ENCODE results near the gene OR5L1. TPM values are rescaled to one million over a fixed set of nuclear protein-coding genes. Genes with fewer than 3 reads are reported as not detected.

Gene OR5L1
- polyA plus RNA-seq (2013, experiment 1 of 2): not detected
- not detected for polyA plus RNA-seq (2013, experiment 2 of 2)

DNA sequence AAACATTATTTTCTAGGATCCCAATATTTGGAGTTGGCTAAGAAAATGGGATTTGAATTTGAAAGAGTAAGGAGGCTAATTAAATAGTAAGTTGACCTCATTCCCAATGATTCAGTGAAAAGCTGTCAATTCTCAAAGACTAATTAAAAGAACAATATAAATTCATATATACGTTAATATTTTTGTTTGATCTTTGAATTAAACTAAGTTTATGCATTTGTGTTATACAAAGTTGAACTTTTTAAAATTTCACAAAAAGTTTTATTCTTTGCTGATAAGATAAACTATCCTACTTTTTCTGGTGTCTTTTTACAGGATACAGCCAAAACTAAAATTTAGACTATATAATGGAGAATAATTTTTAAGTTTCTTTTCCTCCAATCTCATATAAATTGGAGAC, at the start of gene OR5L1:
TSS of gene OR5L1 (plus strand) at position 301 of the 400 bp plus-strand sequence. CDS start 100 bp downstream, outside the sequence.
- no peaks in the 10 kb centered on the region for H3K4me1 ChIP-seq (ENCODE audit: control insufficient read depth, insufficient read depth, low read length, poor library complexity, severe bottlenecking)
- no CpG with 5 or more reads among the region's 1 CpG for WGBS, 2 experiments (ENCODE audit: insufficient coverage in 2 of 2)
- no peak within 1 kb of the TSS for H3K27ac ChIP-seq (ENCODE audit: low read depth, low read length, severe bottlenecking)
- no peaks in the 10 kb centered on the region for H3K36me3 ChIP-seq (ENCODE audit: control insufficient read depth, insufficient read depth, low read length)
- H3K4me3 ChIP-seq (ENCODE audit: extremely low read depth, insufficient read depth, low read length, poor library complexity, severe bottlenecking): no peak within 1 kb of the TSS
- peaks cover 52% of the 10 kb centered on the region for H3K9me3 ChIP-seq (ENCODE audit: control insufficient read depth, low read length)

DNA sequence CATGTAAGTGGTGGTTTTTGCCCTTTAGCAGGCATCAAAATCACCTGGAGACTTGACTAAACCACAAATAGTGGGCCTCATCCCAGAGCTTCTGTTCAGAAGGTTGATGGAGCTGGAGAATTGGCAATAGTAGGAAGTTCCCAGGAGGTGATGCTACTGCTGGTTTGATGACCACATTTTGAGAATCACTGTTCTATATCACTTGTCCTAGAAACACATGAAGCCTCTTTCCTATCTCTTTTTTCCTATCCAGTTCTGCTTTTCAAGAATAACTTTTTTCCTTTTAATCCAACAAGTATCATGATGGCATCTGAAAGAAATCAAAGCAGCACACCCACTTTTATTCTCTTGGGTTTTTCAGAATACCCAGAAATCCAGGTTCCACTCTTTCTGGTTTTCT, 38.0 kb upstream of the OR5L1 start, which contains the start of gene OR5D13:
TSS of gene OR5D13 (plus strand) at position 301 of the 400 bp plus-strand sequence. CDS start at position 301, 0 bp downstream.
- no peak within 1 kb of the TSS for H3K4me3 ChIP-seq (ENCODE audit: extremely low read depth, insufficient read depth, low read length, poor library complexity, severe bottlenecking)
- no peak within 1 kb of the TSS for H3K27ac ChIP-seq (ENCODE audit: low read depth, low read length, severe bottlenecking)
- no peaks in the 10 kb centered on the region for H3K4me1 ChIP-seq (ENCODE audit: control insufficient read depth, insufficient read depth, low read length, poor library complexity, severe bottlenecking)
- H3K36me3 ChIP-seq (ENCODE audit: control insufficient read depth, insufficient read depth, low read length): no peaks in the 10 kb centered on the region
- H3K9me3 ChIP-seq (ENCODE audit: control insufficient read depth, low read length): peaks cover 35% of the 10 kb centered on the region

DNA sequence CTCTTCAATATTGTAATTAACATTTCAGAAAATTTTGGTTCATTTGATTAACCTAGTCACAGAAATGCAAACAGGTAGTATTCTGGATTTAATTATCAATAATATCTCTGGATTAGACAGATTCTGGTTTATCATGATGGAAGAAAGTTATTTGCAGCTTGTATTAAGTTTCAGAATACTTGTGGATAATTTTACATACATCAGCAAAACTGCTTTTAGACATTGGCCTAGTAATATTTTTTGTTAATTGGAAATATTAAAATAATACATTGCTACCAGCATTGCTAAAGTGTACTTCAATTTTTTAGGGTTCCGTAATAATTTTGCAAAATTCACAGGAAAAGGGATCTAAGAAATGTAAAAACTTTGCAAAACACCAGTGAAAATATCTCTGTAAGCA, 19.6 kb upstream of the OR5L1 start:
- no CpG with 5 or more reads among the region's 1 CpG for WGBS, 2 experiments (ENCODE audit: insufficient coverage in 2 of 2)
- H3K4me1 ChIP-seq (ENCODE audit: control insufficient read depth, insufficient read depth, low read length, poor library complexity, severe bottlenecking): no peaks in the 10 kb centered on the region
- no peak overlapping the region for H3K27ac ChIP-seq (ENCODE audit: low read depth, low read length, severe bottlenecking)
- H3K36me3 ChIP-seq (ENCODE audit: control insufficient read depth, insufficient read depth, low read length): no peaks in the 10 kb centered on the region
- H3K4me3 ChIP-seq (ENCODE audit: extremely low read depth, insufficient read depth, low read length, poor library complexity, severe bottlenecking): no peak overlapping the region
- peaks cover 42% of the 10 kb centered on the region for H3K9me3 ChIP-seq (ENCODE audit: control insufficient read depth, low read length)

DNA sequence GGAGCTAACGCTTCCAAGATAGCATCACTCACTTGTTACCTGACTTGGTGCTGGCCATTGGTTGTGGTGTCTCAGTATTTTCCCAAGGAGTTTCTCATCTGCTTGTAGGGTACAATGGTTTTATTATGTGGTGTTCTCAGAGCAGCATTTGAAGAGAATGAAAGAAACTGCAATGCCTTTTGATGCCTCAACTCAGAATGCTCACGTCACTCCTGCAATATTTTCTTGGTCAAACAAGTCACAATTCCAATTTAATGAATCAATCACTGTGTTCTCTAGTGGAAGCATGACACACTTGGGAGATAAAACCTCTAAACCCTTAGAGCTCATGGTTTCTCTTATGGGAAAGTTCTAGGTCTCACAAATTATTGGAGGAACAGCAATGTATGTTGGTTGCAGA, 17.8 kb upstream of the OR5L1 start:
- no peaks in the 10 kb centered on the region for H3K36me3 ChIP-seq (ENCODE audit: control insufficient read depth, insufficient read depth, low read length)
- H3K9me3 ChIP-seq (ENCODE audit: control insufficient read depth, low read length): peaks cover 31% of the 10 kb centered on the region
- H3K4me3 ChIP-seq (ENCODE audit: extremely low read depth, insufficient read depth, low read length, poor library complexity, severe bottlenecking): no peak overlapping the region
- H3K4me1 ChIP-seq (ENCODE audit: control insufficient read depth, insufficient read depth, low read length, poor library complexity, severe bottlenecking): no peaks in the 10 kb centered on the region
- 50% methylated on average over 1 of the region's 2 CpGs; no CpG with 5 or more reads in 1 of the 2 experiments for WGBS, 2 experiments (ENCODE audit: insufficient coverage in 2 of 2)
- H3K27ac ChIP-seq (ENCODE audit: low read depth, low read length, severe bottlenecking): no peak overlapping the region

DNA sequence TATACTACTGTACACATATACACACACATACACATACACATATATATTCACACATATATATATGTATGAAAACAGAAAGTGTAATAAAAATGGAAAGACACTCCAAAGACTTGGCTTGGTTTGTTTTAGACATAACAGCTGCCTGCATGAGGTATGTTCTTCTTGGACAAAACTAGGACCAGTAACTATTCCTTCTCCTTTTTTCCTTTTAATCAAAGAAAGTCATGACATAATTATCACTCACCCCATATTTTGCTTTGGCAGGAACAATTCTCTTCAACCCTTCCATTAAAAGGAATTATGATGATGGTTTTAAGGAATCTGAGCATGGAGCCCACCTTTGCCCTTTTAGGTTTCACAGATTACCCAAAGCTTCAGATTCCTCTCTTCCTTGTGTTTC, 15.9 kb upstream of the OR5L1 start, which contains the start of gene OR5D14:
TSS of gene OR5D14 (plus strand) at position 301 of the 400 bp plus-strand sequence. CDS start at position 301, 0 bp downstream.
- H3K27ac ChIP-seq (ENCODE audit: low read depth, low read length, severe bottlenecking): no peak within 1 kb of the TSS
- no peak within 1 kb of the TSS for H3K4me3 ChIP-seq (ENCODE audit: extremely low read depth, insufficient read depth, low read length, poor library complexity, severe bottlenecking)
- H3K36me3 ChIP-seq (ENCODE audit: control insufficient read depth, insufficient read depth, low read length): no peaks in the 10 kb centered on the region
- no peaks in the 10 kb centered on the region for H3K4me1 ChIP-seq (ENCODE audit: control insufficient read depth, insufficient read depth, low read length, poor library complexity, severe bottlenecking)
- H3K9me3 ChIP-seq (ENCODE audit: control insufficient read depth, low read length): peaks cover 37% of the 10 kb centered on the region

DNA sequence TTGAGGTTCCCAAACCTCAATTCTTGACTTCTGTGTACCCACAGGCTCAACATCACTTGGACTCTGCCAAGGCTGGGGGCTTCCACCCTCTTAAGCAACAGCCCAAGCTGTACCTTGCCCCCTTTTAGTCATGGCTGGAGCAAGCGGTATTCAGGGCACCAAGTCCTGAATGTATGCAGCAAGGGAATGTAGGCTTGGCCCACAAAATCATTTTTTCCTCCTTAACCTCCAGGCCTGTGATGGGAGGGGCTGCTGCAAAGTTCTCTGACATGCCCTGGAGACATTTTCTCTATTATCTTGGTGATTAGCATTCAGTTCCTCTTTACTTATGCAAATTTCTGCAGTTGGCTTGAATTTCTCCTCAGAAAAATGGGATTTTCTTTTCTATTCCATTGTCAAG, 4.9 kb upstream of the OR5L1 start:
- no peak overlapping the region for H3K4me3 ChIP-seq (ENCODE audit: extremely low read depth, insufficient read depth, low read length, poor library complexity, severe bottlenecking)
- no peak overlapping the region for H3K27ac ChIP-seq (ENCODE audit: low read depth, low read length, severe bottlenecking)
- no peaks in the 10 kb centered on the region for H3K4me1 ChIP-seq (ENCODE audit: control insufficient read depth, insufficient read depth, low read length, poor library complexity, severe bottlenecking)
- H3K9me3 ChIP-seq (ENCODE audit: control insufficient read depth, low read length): peaks cover 47% of the 10 kb centered on the region
- no CpG with 5 or more reads among the region's 1 CpG for WGBS, 2 experiments (ENCODE audit: insufficient coverage in 2 of 2)
- H3K36me3 ChIP-seq (ENCODE audit: control insufficient read depth, insufficient read depth, low read length): no peaks in the 10 kb centered on the region

DNA sequence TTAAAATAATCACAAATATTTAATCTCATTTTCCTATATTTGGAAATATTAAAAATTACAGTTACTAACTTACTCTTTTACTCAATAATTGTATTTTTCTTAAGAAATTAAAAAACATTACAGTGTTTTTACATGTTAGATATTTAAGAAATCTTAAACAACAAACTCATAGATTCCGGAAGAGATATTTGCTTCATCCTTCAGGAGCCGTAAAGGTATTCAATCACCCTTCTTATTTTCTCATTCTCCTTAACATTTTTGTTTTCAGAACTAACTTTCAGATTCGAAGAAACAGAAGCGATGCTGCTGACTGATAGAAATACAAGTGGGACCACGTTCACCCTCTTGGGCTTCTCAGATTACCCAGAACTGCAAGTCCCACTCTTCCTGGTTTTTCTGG, 8.2 kb downstream of the OR5L1 start, which contains the start of gene OR5D18:
TSS of gene OR5D18 (plus strand) at position 301 of the 400 bp plus-strand sequence. CDS start at position 301, 0 bp downstream.
- Histone ChIP-seq H3K27ac (ENCODE audit: low read depth, low read length, severe bottlenecking) (no peak within 1 kb of the TSS), H3K4me1 (ENCODE audit: control insufficient read depth, insufficient read depth, low read length, poor library complexity, severe bottlenecking) (no peaks in the 10 kb centered on the region), H3K36me3 (ENCODE audit: control insufficient read depth, insufficient read depth, low read length) (no peaks in the 10 kb centered on the region), H3K4me3 (ENCODE audit: extremely low read depth, insufficient read depth, low read length, poor library complexity, severe bottlenecking) (no peak within 1 kb of the TSS), H3K9me3 (ENCODE audit: control insufficient read depth, low read length) (peaks cover 50% of the 10 kb centered on the region)
- WGBS, 2 experiments (ENCODE audit: insufficient coverage in 2 of 2): 78% methylated on average over 5 of the region's 5 CpGs; no CpG with 5 or more reads in 1 of the 2 experiments

DNA sequence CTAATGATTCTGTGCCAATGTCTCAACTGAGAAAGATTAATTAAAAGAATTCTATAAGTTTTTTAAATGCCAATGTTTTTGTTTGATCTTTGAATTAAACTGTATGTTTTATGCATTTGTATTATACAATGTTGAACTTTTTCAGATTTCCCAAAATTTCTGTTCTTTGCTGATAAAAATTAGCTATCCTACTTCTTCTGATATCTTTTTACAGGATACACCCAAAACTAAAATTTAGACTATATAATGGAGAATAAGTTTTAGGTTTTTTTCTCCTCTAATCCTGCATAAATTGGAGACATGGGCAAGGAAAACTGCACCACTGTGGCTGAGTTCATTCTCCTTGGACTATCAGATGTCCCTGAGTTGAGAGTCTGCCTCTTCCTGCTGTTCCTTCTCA, 15.8 kb downstream of the OR5L1 start, which contains the start of gene OR5L2:
TSS of gene OR5L2 (plus strand) at position 301 of the 400 bp plus-strand sequence. CDS start at position 301, 0 bp downstream.
- no peaks in the 10 kb centered on the region for H3K36me3 ChIP-seq (ENCODE audit: control insufficient read depth, insufficient read depth, low read length)
- H3K9me3 ChIP-seq (ENCODE audit: control insufficient read depth, low read length): peaks cover 30% of the 10 kb centered on the region
- H3K4me3 ChIP-seq (ENCODE audit: extremely low read depth, insufficient read depth, low read length, poor library complexity, severe bottlenecking): no peak within 1 kb of the TSS
- H3K27ac ChIP-seq (ENCODE audit: low read depth, low read length, severe bottlenecking): no peak within 1 kb of the TSS
- no peaks in the 10 kb centered on the region for H3K4me1 ChIP-seq (ENCODE audit: control insufficient read depth, insufficient read depth, low read length, poor library complexity, severe bottlenecking)

DNA sequence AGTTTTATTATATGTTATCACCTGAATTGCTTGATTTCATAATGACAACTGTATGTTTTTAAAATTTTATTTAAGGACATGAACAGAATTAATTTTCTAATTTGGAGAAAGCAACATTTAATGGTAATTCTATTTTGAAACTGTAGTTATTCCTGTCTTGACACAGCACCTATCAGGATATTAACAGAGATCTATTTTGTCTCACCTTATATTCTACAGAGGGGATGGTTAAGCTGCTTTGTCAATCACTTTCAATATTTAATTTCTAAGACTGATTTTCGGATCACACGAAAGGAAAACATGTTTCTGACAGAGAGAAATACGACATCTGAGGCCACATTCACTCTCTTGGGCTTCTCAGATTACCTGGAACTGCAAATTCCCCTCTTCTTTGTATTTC, 27.3 kb downstream of the OR5L1 start, which contains the start of gene OR5D16:
TSS of gene OR5D16 (plus strand) at position 301 of the 400 bp plus-strand sequence. CDS start at position 301, 0 bp downstream.
- WGBS, 2 experiments (ENCODE audit: insufficient coverage in 2 of 2): 17% methylated on average over 1 of the region's 3 CpGs; no CpG with 5 or more reads in 1 of the 2 experiments
- H3K9me3 ChIP-seq (ENCODE audit: control insufficient read depth, low read length): peaks cover 34% of the 10 kb centered on the region

DNA sequence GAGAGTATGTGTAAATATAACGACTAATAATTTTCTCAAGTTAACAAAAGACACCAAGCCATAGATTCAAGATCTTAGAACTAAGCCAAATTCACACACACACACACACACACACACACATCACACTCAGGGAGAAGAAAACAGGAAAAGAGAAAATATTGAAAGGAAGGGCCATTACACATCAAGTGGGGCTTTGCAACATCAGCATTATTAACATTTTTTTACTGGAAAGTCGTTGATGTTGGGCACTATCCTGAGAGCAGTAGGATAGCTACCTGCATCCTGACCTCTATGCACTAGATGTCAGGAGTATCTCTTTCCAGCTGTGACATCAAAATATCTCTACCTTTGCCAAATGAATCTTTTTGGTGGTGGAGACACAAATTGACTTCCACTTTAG, 36.3 kb downstream of the OR5L1 start:
- Histone ChIP-seq H3K36me3 (ENCODE audit: control insufficient read depth, insufficient read depth, low read length) (no peaks in the 10 kb centered on the region), H3K27ac (ENCODE audit: low read depth, low read length, severe bottlenecking) (no peak overlapping the region), H3K4me1 (ENCODE audit: control insufficient read depth, insufficient read depth, low read length, poor library complexity, severe bottlenecking) (no peaks in the 10 kb centered on the region), H3K9me3 (ENCODE audit: control insufficient read depth, low read length) (peaks cover 19% of the 10 kb centered on the region), H3K4me3 (ENCODE audit: extremely low read depth, insufficient read depth, low read length, poor library complexity, severe bottlenecking) (no peak overlapping the region)
- WGBS, 2 experiments (ENCODE audit: insufficient coverage in 2 of 2): no CpG with 5 or more reads among the region's 2 CpGs

More for the DNA sequence above, 27.3 kb downstream of the OR5L1 start, which contains the start of gene OR5D16:
- no peaks in the 10 kb centered on the region for H3K4me1 ChIP-seq (ENCODE audit: control insufficient read depth, insufficient read depth, low read length, poor library complexity, severe bottlenecking)
- H3K27ac ChIP-seq (ENCODE audit: low read depth, low read length, severe bottlenecking): no peak within 1 kb of the TSS
- no peaks in the 10 kb centered on the region for H3K36me3 ChIP-seq (ENCODE audit: control insufficient read depth, insufficient read depth, low read length)
- no peak within 1 kb of the TSS for H3K4me3 ChIP-seq (ENCODE audit: extremely low read depth, insufficient read depth, low read length, poor library complexity, severe bottlenecking)

DNA sequence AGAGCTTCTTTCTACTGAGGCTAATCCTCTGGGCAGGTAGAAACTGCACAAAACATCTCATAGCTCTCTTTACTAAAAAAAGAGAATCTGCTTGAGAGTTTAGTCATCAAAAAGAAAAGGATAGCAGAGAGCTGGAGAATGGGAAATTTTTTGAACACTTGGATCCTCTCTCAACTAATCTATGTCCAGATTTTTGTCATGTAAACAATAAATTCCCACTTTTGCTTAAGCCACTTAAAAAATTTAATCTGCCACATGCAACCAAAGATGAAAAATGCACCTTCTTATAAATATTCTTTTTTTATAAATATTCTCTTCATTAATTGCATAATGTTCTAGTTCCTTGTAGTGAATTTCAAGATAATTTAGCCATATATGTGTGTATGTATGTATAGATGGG, 37.9 kb downstream of the OR5L1 start:
- Histone ChIP-seq H3K27ac (ENCODE audit: low read depth, low read length, severe bottlenecking) (no peak overlapping the region), H3K4me3 (ENCODE audit: extremely low read depth, insufficient read depth, low read length, poor library complexity, severe bottlenecking) (no peak overlapping the region), H3K36me3 (ENCODE audit: control insufficient read depth, insufficient read depth, low read length) (no peaks in the 10 kb centered on the region), H3K9me3 (ENCODE audit: control insufficient read depth, low read length) (peaks cover 25% of the 10 kb centered on the region), H3K4me1 (ENCODE audit: control insufficient read depth, insufficient read depth, low read length, poor library complexity, severe bottlenecking) (no peaks in the 10 kb centered on the region)

Data from mesodermal cell (in vitro differentiated cells).